NCI-H2196 (cell line): ENCODE data around the gene VN1R4.
"Not testable (repeated sequence)": the region's sequence is repeated elsewhere in the genome, so short reads cannot be mapped to it uniquely, and the experiment has no call there.

Experiments
- DNase-seq: peaks from one replicate; lab custom pipeline; 2025; ENCODE audit not compliant: unreplicated experiment; lab: John Stamatoyannopoulos, UW

VN1R4 gene, protein sequence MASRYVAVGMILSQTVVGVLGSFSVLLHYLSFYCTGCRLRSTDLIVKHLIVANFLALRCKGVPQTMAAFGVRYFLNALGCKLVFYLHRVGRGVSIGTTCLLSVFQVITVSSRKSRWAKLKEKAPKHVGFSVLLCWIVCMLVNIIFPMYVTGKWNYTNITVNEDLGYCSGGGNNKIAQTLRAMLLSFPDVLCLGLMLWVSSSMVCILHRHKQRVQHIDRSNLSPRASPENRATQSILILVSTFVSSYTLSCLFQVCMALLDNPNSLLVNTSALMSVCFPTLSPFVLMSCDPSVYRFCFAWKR

DNA sequence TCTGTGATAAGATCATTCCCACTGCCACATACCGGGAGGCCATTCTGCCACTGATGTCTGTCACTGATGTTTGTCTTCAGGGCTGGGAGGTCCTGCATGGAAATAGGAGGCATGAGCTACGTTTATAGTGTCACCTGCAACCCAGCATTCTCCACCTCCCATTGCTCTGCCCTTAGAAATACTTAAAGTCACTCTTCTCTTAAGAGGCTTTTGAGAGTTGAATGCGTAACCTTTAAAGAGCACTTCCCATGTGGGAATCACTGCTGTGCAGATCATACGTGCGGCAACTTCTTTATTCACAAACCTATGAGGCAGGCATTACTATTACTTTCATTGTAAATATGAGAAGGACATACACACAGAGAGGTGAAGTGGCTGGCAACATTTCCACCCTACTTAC, at the start of gene VN1R4:
Gene VN1R4, minus strand, starts transcription at position 101 of the 400 bp plus-strand sequence. Its CDS starts 58 bp downstream, at position 43.
- not testable (repeated sequence) for DNase-seq

DNA sequence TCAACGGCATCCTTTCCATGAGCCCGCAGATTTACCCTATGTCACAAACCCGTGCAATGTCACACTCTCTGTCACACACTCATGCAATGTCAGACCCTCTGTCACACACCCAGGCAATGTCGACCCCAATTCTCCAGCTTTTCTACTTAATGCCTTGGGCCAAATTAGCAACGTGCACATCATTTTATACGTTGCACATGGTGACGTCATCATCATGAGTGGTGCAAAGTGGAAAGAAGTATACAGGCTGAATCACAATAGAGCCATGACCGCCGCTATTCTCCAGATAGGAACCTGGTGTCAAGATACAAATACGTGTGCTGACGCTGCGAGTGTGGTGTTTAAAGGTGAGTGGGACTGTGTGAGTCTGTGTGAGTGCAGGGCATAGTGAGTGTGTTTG, 44.4 kb upstream of the VN1R4 start:
- no peak for DNase-seq

DNA sequence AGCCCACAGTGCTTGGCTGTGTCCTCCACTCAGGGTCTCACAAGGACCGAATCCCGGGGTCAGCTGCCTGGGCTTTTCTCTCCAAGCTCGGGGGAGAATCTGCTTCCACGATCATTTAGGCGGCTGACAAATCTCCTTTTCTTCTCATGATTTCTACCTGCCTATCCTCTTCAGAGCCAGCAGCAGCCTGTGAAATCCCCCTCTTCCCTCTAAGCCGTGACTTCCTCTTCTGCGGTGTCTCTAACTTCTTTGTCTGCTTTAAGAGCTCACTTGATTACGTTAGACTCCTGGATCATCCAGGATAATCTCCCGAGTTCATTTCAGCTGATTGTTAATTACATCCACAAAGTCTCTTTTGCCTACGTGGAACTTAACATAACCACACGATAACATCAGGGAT, 43.5 kb upstream of the VN1R4 start:
- no peak for DNase-seq

DNA sequence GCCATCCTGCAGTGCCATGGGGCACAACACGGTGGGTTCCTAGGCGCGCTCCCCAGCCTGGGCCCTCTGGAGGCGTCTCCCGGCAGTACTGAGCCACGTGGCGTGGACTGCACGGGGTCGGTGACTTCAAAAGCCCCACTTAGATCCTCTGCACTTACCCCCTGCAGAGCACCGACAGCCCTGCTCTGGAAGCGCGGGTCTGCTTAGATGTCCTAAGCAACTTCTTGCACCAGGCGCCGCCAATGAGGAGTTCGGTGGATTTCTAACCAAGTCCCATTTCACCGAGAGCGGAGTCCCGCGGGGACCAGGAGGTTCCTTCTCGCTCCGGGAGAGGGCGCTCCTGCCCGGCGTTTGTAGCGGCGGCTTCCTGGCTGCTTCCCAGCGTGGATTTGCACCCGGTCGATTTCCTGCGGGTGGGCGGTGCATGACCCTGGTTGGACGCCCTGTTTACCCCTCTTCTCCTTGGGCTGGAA, 40.9 kb upstream of the VN1R4 start:
- no peak for DNase-seq

DNA sequence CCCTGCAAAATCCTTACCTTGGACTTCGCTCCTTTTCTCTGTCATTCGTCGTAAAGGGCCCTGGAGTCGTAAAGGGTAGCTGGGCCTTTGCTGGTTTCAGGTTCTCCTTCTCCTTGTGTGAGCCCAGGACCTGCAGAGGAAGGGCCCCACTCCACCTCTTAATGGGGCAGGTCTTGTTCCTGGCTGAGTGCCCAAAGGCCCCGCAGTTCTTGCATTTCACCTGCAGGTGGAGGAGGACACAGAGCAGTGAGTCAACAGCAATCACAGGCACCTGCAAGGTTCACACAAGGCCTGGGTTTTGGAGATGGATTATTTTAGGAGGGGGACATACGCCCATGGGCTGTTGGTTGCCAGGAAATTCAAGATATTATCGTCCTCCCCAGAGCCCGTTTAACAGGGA, 33.8 kb upstream of the VN1R4 start:
- DNase-seq, result not testable (repeated sequence)

DNA sequence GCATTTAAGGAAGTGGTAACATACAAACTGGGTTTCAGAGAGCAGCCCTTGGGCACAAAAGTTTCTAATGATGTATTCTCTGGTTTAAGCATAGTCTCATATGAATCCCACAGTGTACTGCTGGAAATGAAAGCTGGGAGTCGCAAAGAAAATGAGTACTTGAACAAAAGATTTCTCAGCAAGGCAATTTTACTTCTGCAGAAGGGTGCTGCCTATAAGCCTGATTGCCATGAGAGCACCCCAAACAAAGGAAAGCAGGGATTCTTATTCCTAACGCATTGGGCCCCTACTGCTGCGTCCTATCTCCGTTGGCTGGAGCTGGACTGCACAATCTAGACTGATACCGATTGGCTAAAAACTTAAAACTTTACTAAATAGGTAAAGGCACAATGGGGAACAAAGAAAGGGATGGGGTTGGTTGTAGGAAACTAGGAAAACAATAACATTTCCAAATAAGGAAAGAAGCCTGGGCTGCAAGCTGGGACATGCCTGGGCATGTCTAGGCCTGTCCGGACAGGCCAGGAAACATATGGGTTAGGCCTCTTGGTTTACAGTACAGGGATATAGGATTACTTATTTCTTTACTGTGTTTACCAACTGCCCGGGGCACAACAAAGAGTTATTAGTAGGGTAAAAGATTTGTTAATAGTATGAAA, 27.4 kb upstream of the VN1R4 start:
- no peak for DNase-seq

DNA sequence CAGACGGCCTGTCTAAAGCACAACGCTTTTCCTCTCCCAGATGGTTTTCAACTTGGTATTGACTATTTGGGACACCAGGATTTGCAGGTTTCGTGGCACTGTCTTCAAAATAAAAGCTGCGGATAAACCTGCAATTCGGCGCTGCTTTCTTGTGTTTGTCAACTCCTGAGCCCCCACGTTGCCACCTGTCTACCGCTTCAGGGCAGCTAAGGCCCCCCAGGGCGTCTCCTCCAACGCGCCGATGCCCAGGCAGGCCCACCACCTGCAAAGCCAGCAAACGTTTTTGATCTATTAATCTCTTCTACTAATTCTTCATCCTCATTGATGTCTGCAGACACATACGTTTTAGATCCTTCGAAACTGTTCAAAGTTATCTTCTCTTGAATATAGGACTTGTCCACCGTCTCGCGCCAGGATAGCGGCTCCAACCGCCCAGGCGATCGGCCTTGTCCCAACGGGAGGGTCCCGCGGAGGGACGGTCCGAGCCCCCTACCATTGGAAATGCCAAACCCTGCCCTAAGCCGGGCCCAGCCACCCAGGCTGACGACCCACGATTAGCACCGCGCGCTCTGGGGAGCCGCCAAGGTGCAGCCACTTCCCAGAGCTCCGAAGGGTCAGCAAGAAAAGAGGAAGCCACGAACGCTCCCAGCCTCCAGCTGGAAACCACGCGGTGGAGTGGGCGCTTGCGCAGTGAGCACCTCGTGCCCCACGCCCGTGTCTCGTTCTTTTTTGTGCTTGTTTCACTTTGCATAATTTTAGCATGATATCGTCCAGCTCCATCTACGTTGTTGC, 23.4 kb upstream of the VN1R4 start:
- DNase-seq, result no peak

DNA sequence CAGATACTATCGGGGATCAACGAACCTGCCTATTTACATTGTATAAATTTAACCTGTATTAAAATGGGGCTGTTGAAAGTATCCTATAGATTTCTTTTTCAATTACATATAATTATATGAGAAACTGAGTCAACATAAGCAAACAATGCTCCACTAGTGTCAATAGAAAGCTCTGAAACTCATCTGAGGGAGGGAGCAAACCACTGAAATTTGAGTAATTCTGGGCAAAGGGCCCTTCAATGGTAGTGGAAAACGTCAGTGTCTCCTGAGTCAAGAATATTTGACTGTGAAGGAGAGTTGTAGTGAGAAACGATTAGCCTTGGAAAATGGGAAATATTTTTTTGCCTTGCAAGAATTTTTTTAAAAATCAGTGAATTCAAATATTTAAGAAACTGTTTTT, 17.6 kb upstream of the VN1R4 start:
- no peak for DNase-seq

DNA sequence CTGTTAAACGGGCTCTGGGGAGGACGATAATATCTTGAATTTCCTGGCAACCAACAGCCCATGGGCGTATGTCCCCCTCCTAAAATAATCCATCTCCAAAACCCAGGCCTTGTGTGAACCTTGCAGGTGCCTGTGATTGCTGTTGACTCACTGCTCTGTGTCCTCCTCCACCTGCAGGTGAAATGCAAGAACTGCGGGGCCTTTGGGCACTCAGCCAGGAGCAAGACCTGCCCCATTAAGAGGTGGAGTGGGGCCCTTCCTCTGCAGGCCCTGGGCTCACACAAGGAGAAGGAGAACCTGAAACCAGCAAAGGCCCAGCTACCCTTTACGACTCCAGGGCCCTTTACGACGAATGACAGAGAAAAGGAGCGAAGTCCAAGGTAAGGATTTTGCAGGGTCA, 14.4 kb upstream of the VN1R4 start:
- DNase-seq, result not testable (repeated sequence)

DNA sequence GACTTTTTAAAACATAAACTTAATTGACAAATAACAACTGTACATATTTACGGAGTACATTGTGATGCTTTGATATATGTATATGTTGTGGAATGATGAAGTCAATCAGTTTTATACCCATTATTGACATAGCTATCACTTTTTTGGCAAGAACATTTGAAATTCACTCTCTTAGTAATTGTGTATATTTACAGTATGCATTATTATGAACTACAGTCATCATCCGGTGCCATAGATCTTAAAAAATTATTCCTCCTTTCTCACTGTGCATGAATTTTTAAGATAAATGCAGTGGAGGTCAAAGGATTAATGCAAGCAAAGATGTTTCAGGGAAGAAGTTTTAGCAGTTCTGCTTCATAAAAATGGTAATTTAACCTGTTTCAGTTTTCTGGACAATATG, 8.0 kb upstream of the VN1R4 start:
- DNase-seq, result no peak

DNA sequence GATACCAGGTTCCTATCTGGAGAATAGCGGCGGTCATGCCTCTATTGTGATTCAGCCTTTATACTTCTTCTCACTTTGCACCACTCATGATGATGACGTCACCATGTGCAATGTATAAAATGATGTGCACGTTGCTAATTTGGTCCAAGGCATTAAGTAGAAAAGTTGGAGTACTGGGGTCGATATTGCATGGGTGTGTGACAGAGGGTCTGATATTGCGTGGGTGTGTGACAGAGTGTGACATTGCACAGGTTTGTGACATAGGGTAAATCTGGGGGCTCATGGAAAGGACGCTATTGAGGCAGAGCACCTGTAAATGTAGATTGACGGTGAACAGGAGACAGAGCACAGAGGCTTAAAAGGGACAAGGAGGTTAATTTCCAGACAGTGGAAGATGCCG, 4.5 kb upstream of the VN1R4 start:
- no peak for DNase-seq

DNA sequence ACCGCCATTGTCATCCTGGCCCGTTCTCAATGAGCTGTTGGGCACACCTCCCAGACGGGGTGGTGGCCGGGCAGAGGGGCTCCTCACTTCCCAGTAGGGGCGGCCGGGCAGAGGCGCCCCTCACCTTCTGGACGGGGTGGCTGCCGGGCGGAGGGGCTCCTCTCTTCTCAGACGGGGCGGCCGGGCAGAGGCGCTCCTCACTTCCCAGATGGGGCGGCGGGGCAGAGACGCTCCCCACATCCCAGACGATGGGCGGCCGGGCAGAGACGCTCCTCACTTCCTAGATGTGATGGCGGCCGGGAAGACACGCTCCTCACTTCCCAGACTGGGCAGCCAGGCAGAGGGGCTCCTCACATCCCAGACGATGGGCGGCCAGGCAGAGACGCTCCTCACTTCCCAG, 2.3 kb upstream of the VN1R4 start:
- not testable (repeated sequence) for DNase-seq

DNA sequence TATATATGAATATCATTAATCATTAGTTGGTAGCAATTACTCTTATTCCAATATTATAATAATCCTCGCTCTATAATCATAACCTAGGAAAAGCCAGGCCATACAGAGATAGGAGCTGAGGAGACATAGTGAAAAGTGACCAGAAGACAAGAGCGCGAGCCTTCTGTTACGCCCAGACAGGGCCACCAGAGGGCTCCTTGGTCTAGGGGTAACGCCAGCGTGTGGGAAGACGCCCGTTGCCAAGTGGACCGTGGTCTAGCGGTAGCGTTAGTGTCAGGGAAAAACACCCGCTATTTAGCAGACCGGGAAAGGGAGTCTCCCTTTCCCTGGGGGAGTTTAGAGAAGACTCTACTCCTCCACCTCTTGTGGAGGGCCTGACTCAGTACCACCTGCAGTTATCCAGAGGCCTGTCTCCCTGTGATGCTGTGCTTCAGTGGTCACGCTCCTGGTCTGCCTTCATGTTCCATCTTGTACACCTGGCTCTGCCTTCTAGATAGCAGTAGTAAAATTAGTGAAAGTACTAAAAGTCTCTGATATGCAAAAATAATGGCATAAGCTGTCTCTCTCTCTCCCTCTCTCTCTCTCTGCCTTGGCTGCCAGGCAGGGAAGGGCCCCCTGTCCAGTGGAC, 9.7 kb downstream of the VN1R4 start, which contains the start of gene VN1R2:
Gene VN1R2, plus strand, starts transcription at position 578 of the 628 bp plus-strand sequence. CDS start 84 bp downstream, outside the sequence.
- DNase-seq, result not testable (repeated sequence)

DNA sequence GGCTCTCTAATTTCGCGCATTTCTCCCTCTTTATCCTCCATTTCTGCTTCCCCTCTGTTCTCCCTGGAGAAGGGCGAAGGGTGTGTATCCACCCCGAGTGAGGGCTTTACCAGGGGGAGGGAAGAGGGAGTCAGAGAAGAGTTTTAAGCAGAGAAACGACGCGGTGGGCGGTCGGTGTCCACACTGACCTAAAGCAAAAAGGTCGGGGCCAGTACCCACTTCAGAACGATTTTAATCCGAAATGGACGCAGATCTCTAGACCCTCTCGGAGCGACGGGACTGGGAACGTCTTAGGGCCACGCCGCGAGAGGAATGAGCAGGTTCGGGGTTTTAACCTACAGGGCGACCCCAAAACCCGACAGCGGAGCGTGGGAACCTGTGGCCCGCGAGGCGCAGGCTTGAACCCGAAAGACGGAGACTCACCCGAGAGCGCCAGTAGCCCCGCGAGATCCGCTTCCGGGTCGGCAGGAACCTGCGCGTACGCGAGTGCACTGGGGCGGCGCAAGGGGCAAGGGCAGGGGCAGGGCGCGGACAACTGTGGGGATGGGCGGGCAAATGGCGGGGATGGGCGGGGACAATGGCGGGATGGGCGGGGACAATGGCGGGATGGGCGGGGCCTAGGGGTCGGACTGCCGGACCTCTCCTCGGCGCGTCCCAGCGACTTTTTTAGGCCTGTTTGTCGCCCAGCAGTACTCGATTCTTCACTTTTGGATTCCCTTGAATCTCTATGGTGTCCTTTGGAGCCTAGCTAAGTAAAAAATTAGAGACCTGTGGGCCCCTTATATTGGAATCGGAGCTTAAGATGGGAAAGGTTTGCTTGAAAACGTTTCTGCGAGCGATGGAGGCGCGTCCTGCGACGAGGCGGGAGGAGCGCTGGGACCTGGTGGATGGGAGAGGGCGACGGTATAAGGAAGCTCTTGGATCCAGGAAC, 12.8 kb downstream of the VN1R4 start, which contains the start of gene ZNF677:
Gene ZNF677, minus strand, starts transcription at position 463 of the 931 bp plus-strand sequence. CDS start 3,323 bp downstream, outside the sequence.
- no peak for DNase-seq

DNA sequence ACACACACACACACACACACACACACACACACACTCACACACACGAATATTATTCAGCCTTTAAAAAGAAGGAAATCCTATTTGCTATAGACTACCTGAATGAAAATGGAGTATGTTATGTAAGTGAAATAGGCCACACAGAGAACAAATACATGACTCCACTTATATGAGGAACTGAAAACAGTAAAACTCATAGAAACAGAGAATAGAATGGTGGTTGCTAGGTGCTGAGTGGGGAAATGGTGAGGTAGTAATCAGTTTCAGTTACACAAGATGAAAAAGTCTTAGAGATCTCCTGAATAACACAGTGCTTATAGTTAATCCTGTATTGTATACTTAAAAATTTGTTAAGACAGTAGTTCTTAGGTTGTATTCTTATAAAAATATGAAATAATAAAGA, 21.0 kb downstream of the VN1R4 start:
- no peak for DNase-seq

DNA sequence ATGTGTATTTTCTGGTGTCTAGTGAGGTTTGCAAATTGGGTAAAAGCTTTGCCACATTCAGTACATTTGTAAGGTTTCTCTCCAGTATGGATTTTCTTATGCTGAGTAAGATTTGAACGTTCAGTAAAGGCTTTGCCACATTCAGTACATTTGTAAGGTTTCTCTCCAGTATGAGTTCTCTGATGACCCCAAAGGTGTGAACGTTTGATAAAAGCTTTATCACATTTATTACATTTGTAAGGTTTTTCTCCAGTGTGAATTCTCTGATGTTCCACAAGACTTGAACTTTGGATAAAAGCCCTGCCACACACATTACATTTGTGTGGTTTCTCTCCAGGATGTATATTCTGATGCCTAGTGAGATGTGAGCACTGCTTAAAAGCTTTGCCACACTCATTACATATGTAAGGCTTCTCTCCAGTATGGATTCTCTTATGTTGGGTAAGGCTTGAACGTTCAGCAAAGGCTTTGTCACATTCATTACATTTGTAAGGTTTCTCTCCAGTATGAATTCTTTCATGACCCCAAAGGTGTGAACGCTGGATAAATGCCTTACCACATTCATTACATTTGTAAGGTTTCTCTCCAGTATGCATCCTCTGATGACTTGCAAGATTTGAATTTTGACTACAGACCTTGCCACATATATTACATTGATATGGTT, 30.3 kb downstream of the VN1R4 start:
- no peak for DNase-seq

DNA sequence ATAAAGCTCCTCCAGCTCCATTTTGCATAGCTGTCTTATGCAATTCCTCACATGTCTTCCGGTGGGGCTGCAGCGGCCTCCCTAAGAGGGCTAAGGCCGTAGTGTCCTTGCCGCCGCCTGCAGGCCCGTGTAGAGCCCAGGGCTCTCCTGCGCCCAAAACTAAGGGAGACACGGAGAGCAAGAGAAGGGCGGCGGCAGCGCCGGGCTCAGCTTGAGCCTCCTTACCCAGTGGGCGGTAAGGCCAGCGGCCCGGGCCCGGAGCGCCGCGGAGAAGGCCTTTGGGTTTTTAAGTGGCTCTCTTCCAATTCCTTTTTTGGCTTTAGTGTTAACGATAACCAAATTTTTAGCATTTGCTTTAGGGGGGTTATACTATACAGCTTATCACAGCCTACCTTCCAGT, 42.9 kb downstream of the VN1R4 start:
- DNase-seq, result no peak

DNA sequence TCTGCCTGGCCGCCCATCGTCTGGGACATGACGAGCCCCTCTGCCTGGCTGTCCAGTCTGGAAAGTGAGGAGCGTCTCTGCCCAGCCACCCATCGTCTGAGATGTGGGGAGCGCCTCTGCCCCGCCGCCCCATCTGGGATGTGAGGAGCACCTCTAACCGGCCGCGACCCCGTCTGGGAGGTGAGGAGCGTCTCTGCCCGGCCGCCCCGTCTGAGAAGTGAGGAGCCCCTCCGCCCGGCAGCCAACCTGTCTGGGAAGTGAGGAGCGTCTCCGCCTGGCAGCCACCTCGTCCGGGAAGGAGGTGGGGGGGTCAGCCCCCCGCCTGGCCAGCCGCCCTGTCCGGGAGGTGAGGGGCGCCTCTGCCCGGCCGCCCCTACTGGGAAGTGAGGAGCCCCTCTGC, 44.8 kb downstream of the VN1R4 start:
- DNase-seq, result not testable (repeated sequence)
